DLD1 (cell line): Measurements from ENCODE around the gene AAK1.
"Not testable (repeated sequence)": the region's sequence is repeated elsewhere in the genome, so short reads cannot be mapped to it uniquely, and the experiment has no call there.

Experiments used
- in situ Hi-C: cut with HindIII; loops from 2 replicates; pipeline ENCODE4 v1.10.0; 2017; ENCODE audit warnings: low sequenced_read_pairs

The AAK1 gene

DNA sequence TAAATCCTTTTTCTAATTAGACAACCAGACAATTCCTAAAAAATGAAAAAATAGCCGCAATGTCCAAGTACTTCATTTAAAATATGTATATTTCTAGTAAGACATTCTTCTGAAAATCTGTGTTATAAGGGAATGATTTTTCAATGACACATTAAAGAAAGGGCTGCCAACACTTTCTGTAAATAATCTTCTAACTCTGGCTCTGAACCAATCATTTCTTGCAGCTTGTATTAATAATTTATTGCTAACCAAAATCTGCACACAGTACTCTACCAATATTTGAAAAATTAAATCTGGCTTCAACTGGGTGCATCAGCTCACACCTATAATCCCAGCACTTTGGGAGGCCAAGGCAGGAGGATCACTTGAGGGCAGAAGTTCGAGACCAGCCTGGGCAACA lies 214.6 kb downstream of the AAK1 start:
- in situ Hi-C loops, result no loop called here

DNA sequence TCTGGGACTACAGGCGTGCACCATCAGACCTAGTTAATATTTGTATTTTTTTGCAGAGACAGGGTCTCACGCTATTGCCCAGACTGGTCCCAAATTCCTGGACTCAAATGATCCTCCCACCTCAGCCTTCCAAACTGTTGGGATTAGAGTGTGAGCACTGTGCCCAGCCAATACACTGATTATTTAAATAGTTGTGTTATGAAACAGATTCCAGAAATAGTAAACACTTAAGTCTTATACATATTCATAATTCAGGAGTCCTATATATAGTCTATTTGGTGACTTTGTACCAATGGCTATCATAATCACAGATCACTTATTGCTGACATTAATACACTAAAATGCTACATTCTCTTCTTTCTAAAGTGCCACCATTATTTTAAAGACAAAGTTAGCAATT lies 219.1 kb downstream of the AAK1 start:
- in situ Hi-C loops, result no loop called here

DNA sequence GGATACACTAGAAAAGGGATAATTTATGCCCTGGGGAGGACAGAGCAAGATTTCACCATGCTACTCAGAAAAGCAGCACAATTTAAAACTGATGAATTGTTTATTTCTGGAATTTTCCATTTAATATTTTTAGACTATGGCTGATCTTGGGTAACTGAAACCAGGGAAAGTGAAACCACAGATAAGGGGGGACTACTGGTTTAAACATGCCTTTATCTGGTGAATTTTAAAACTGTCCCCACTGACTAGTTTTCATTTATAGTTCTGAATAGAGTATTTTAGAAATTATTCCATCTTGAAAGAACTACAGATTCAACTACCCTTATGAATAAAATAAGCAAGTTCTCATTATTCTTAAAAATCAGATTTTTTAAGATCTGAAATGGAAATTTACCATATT lies 221.3 kb downstream of the AAK1 start:
- in situ Hi-C loops, result no loop called here

DNA sequence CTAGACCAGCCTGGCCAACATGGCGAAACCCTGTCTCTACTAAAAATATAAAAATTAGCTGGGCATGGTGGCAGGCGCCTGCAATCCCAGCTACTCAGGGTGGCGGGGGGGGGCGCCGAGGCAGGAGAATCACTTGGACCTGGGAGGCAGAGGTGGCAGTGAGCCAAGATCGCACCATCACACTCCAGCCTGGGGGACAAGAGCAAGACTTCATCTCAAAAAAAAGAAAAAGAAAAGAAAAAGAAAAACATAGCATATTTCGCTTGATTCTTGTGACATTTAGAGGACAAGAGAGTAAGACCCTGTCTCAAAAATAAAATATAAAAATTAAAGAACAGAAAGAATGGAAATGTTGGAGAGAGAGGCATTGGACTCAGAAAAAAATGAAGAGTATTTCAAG lies 224.4 kb downstream of the AAK1 start:
- in situ Hi-C loops, result not testable (repeated sequence)

DNA sequence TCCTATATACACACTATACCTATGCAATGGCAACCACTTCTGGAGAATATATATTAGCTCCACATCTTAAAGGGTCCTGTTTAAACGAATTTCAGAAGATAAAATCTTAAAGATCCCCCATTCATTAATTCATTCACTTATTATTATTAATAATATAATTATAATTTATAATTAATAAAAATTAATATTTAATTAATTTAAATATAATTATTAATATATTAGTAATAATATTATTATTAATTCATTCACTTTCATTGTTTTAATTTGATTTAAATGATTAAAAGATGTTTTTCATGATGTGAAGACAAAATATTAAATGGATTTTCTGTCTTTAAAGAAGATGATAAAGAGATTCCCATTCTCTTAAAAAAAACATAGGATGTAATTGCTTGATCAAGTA lies 227.4 kb downstream of the AAK1 start:
- in situ Hi-C loops, result no loop called here
